K562 (cell line): ENCODE results near the gene LINGO3.

Source experiments
- CHD2 ChIP-seq: IDR thresholded peaks from 2 replicates; pipeline ENCODE4 v1.6.1; 2011; ENCODE audit warnings: low read depth, low read length
- SMARCA4 ChIP-seq: fragments of 450-650 bp; IDR thresholded peaks from 2 replicates; pipeline ENCODE4 v1.6.1; 2016

- TF ChIP-seq CHD2 (0 out of 2 replicates have a peak, but pooled peaks have one; percentile 13), SMARCA4 (no peak)
These were observed 34.4 kb downstream of the LINGO3 start for GRCh38 chr19:2273356-2274184.
